NCI-H1417 (cell line): ENCODE results near the gene IFT81.
"Not testable (repeated sequence)": the region's sequence is repeated elsewhere in the genome, so short reads cannot be mapped to it uniquely, and the experiment has no call there.

Experiments used
- DNase-seq, 3 experiments: peaks; one replicate each; lab custom pipeline; 2025; lab: John Stamatoyannopoulos, UW

The IFT81 gene

DNA sequence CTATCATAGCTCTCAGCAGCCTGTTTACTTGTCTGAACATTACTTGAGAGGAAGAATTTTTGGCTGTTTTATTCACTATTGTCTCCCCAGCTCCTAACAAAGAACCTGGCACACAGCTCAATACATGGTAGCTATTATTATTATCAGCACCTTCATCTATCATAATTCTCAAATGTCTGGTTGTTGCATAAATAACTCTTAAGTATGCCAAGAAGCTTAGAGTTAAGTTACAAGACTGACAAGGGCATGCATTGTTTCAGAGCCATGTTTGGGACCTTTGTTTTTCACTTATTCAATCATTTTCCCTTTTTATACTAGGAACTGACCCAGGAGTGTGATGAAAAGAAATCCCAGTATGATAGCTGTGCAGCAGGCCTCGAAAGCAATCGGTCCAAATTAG, 79.4 kb downstream of the IFT81 start:
- DNase-seq = no peak

DNA sequence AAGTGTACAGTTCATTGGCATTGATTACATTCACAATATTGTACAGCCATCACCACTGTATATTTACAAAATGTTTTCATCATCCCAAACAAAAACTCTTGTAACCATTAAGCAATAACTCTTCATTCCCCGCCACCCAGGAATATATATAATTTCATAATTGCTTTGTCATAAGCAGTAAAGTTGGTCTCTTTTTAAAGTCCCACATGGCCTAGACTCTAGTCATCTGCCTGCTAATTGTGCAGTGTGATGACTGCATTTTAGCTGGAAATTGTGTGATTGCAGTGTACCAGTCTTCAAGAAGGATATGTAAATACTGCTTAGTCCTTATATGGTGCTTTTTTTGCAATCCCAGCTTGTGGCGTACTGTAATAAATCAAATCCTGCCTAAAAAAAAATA, 81.8 kb downstream of the IFT81 start:
- DNase-seq = no peak

DNA sequence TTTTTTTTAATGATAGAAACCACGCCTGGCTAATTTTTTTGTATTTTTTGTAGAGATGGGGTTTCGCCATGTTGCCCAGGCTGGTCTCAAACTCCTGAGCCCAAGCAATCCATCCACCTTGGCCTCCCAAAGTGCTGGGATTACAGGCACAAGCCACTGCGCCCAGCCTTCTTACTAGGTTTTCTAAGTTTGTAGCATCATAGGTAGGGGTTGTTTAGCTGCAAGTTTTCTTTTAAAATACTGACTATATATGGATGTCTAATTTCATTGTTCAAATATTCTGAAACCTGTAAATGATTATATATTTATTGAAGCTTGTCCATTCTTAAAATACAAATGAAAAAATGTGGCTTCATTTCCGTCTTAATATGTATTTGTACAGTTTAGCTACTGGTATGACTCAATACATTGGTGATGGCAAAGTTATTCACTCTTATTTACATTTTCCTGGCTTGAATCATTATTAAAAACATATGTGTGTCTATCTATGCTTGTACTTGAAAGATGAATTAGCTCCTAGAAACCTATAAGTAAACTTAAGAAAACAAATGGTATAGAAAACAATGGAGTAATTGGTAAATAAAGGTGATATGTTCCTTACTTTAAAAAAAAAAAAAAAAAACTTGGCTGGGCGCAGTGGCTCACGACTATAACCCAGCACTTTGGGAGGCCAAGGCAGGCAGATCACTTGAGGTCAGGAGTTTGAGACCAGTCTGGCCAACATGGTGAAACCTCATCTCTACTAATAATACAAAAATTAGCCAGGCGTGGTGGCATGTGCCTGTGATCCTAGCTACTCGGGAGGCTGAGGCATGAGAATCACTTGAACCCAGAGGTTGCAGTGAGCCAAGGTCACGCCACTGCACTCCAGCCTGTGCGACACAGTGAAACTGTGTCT, 87.7 kb downstream of the IFT81 start:
- DNase-seq = not testable (repeated sequence)

DNA sequence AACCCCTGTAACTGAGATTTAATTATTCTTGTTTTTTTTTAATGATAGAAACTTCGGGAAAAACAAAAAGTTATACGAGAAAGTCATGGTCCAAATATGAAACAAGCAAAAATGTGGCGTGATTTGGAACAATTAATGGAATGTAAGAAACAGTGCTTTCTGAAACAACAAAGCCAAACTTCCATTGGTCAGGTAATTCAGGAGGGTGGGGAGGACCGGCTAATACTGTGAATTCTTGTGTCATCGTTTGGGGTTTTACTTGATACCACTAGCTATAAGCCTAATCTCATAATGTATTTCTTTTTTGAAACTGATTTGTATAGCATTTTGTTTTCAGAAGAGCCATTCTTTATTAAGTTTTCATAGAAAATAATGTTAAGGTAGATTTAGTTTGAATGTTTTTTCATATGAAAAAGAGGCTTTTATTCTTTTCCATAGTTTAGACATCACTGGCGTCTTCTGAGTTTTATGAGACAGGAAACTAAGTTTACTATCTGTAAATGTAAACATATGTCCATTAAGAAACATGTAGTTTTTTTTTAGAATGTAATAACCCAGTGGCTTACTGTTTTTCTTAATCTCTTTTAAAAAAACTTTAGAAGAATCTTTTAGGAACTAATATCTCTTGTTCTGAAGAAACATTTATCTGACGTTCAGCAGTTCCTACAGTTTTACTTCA, 94.0 kb downstream of the IFT81 start:
- DNase-seq = no peak

DNA sequence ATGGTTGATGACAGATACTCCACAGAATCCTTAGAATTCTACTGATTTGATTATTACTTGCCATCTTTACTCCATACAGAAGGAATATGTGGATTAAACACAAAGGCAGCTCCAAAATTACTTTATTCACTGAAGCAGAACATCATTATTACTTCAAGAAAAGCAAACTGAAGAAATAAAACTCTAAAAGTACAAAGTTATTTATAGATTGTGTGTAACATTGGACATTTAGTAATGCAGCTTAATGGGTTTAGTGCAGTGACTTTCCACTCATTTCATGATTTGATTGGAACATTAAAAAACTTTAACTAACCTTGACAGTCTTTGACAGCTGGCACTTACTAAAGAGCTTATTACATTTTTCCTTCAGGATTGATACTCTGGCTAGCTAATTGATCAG, 97.9 kb downstream of the IFT81 start:
- DNase-seq = no peak

DNA sequence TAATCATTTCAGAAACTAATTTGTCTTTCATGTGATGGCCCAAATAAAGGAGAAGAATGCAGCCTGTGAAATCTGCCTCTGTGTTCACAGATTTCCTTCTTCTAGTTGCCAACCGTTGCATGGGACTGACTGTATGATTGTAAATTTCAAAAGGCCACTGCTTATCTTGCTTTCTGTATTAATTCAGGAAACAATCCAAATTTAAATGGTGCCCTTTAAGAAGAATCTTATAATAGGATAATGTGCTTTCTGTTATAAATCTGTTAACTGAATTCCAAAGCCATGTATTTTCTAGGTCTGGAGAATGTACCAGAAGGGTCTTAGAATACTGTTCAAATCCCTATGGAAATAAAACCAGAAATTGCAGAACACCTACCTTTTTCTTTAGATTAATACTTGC, 98.3 kb downstream of the IFT81 start:
- DNase-seq = no peak

DNA sequence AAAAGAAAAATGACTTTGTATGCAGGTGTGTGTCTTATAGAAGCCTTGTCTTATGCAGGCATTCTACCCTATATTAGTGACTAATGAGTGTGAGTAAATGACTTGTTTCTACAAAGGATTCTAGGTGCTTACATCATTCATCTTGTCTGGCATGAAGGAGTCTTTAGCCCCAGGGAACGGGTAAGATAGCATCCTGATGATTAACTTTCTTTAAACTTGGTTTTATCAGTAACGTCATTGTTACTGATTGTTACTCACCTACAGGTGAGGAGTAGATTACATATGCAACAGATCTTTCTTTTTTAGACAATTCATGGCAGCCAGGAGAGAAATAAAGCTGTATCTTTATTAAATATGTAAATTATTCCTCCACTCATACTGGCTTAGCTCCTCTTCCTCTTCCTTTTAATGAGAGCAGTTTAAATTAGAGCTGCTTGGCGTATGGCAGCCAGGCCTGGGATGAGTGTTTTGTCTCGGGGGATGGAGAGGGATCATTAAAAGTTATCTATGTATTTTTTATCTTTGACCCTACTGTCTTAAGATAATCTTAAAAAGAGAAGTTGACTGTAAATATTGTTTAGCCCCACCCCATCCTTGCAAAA, 99.7 kb downstream of the IFT81 start:
- DNase-seq = no peak

DNA sequence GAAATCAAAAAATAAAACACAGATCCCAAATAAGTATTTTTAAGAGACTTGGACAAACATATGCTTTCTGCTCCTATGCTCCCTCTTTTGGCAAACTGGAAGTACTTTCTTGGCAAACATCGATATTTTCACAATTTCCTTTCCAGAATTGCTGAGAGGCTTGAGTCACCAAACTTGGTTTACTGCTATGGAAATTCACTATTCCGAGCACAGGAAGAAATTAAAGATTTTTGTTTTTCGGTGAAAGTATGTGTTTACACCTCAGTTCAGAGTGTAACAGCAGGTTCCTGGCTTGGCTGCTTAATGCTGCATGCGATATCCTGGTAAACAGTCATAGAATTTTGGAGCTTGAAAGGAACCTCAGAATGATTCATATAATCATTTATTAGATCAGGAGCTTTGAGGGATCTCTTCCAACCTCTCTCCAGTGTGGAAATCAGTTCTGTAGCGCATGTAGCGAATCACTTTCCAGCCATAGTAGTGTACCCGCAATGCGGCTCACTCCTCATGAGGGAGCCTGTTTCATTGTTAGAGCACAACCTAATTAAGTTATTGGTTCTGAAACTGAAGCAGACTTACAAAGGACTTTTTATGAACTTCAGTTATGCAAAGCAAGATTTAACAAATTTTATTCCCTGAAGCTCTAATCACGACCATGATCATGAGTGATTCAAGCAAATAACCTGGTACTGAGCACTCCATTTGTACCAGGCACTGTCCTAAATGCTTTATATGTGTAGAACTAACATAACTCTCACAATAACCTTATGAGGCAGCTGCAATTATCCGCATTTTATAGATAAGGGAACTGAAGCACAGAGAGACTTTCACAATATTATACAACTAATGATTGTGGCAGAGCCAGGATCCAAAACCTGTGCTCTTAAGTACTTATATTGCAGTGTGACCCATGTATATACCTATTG, 100.5 kb downstream of the IFT81 start:
- peak in 1 of 3 experiments; percentile 10 for DNase-seq

DNA sequence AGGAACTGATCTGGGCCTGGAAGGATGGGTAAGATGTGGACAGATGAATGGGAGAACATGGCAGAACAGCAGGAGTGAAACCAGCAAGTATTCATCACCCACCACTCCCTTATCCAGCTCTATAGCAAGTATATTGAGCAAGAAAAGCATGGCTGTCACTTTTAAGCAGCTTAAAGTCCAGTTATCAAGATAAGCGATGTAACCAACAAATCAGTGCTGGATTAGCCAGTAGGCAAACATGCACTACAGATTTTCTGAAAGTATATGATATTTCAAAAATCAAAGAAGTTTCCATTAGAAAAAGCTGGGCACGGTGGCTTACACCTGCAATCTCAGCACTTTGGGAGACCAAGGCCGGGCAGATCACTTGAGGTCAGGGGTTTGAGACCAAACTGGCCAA, 103.0 kb downstream of the IFT81 start:
- no peak for DNase-seq

DNA sequence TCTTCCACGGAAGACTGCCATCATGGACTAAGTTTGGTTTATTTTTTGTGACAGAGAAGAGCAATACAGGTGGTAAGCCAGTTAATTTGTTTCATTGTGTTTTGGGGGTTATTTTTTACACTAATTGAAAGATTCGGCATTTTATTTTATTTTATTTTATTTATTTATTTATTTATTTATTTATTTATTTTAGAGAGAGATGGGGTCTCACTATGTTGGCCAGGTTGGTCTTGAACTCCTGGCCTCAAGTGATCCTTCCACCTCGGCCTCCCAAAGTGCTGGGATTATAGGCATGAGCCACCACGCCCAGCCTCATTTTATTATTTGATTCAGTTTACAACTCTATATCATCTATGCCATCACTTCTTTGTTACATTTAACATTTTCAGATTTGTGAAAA, 104.2 kb downstream of the IFT81 start:
- not testable (repeated sequence) for DNase-seq

DNA sequence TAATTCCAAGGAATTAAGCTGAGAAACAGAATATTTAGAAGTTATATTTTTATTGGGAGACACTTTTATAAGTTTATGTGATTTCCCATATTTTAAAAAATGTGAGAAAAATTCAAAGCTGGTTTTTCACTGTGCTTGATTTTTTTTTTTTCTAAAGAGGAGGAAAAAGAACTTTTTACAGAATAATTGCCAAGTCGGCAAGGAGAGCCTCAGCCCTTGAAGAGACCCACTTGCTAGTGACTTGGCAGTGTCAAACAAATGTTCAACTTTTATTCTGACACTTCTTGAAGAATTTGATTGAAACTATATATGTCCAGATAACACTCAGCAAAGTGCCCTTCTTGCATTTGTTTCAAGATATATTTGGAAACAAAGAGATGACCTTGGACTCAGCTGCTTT, 104.6 kb downstream of the IFT81 start:
- DNase-seq = no peak

DNA sequence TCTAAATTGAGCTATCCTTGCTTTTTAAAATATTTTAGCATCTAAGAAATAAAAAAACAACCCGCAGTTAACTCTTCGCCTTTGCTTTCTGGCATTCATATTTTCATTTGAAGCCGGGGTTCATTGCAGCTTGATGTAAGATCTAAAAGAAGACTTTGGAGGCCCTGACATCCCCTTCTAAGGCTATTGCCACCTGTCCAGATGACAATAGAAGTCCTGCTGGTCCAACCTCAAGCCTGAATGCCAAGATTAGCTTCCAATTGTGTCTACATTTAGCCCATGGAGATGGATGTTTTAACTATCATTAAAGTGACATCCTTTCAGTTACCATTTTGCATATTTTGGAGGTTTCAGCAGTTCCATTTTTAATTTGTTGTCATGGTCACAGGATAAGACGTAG, 105.3 kb downstream of the IFT81 start:
- no peak for DNase-seq

DNA sequence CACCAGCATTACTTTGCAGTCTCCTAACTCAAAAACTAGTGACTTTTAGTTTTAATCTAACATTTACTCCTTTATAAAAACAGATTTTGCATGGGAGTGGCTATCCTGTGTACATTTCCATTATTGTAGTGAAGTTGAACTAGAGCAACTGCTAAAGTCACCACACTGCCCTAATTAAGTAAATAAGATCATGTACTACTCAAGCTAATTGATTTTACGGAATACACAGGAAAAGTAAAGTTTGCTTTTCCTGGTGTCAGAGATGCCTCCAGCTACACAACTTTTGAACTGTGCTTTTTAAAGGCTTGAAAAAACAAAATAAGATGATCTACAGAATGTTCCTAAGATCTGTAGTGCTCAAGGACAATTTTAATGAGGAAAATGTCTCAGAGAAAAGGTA, 106.5 kb downstream of the IFT81 start:
- DNase-seq = no peak

DNA sequence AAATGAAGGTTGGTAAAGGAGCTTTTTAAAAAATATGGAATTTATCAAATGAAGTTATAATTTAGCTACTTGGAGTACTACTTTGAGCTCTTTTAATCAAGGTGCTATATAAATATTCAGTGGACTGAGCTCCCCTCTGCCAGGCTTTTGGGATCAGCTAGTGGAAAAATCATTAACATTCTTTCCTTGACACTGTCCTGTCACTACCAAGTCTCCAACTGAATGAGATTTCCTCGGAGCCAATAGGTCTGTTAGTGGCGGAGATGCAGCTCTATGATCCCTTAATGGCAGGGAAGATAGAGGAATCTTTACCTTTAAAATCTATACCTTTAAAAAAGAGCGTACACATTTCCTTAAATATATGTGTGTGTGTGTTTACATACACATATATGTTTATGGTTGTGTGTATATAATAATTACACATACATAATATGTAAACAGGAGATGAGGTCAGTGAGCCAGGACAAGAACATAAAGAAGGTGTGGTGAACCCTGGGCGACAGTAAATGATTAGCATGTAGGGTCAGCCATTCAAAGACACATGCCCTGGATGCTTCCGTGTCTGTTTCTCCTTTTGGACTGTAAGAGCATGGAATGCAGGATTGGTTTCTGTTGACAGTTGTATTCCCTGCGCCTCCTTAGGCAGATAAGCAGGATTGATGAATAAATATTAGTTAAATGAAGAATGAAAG, 109.2 kb downstream of the IFT81 start:
- DNase-seq = no peak

DNA sequence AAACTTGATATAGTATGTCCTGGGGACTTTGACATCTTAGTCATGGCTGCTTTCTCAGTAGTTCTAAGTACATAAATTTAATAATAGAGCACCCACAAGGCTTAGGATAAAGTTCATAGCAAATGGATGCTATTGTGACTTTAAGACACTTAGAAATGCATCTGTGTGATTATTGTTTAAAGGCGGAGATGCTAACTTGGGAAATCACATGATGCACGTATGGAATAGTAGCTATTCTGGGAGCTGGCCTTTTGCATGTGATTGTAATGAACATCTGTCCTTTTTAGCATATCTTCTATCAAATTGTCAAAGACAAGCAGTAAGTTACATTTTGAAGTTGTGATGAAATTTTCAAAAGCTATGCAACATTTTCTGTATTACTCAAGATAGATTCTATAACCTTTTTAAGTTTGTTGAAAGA, 110.2 kb downstream of the IFT81 start:
- no peak for DNase-seq

DNA sequence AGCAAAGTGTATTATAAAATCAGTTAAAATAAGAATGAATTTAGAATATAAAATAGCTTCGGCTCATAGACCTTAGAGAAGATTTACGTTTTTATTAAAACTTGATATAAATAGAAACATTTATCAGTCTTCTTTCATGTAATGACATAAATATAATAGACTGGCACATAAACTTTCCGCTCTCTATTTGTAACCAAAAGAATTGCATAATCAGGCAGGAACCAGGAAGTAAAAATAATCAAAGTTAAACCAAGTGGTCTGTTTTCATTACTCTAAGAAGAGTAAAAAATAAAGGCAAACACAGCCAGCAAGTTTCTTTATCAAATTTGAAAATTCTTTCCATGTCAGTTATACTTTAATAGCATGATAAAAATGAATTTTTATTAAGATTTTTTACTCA, 110.6 kb downstream of the IFT81 start:
- DNase-seq = no peak

DNA sequence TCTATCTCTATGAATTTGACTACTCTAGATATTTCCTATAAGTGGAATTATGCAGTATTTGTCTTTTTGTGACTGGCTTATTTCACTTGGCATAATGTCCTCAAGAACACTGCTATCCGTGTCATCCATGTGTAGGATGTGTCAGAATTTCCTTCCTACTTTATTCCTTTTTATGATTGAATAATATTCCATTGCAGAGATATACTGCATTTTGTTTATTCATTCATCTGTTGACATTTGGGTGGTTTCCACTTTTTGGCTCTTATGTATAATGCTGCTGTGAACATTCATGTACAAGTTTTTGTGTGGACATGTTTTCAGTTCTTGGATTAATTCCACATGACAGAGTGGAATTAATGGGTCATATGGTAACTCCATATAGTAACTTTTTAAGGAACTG, 111.2 kb downstream of the IFT81 start:
- DNase-seq = no peak

DNA sequence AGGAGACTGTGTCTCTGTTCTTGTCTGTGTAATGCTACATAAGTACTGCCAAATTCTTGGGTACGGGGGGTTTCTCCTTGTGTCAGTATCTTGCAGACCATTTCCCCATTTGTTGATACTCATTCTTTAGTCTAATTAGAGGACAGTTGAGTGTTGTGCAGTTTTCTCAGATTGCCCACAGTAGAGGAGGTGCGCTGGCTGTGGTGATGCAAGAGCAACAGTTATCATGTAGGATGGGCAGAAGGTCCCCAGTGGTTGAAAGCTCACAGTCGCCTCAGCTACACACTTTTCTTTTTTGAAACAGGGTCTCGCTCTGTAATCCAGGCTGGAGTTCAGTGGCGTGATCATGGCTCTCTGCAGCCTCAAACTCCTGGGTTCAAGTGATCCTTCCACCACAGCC, 119.1 kb downstream of the IFT81 start:
- no peak for DNase-seq

DNA sequence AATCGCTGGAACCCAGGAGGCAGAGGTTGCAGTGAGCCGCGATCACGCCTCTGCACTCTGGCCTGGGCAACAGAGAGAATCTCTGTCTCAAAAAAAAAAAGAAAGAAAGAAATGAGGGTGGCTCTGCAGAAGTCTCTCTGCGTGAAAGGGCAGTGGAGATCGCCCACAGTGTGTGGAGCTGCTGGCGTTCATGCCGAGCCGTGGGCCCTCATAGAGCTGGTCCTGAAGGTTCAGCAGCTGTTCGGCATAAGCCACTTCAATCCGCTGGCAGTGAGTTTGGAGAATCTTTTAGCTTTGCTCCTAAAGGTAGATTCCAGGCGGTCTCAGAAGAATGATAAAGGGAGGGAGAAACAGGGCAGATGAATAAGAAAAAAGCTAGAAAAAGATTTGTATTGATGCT, 120.2 kb downstream of the IFT81 start:
- no peak for DNase-seq

DNA sequence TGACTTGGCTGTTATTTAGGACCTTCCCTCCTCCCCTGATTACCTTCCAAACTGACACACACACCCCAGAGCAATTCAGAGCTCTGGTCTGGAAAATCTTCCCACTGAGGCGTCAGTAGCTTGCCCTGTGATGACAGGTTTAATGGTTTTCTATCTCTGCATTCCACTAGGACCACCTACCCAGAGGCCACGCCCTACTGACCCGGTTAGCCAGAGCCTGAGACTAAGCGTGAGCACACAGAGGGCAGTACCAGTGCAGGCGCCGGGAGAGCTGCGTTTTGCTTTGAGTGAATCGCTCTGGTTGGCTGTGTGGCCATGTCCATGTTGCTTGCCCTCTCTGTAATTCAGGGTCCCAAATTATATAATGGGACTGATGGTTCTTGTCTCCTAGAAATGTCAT, 120.7 kb downstream of the IFT81 start:
- DNase-seq = no peak

DNA sequence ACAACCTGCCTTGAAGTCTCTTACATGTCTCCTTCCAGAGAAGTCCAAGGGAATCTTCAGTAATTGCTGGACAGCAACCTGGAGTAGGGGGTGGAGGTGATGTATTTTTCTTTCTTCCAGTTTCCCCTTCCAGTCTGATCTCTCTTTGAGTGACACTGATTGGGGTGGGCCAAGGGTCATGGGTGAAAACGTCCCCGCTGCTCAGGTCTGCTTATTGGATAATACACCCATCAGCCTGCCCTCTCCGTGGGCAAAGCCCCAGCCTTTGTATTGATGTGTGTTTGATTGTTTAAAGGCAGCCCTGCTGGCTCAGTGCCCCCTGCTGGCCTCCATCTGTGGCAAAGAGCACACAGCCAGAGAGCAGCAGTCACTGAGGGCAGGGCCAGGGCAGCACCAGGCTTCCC, 121.2 kb downstream of the IFT81 start:
- DNase-seq = no peak
